HepG2 (cell line): ENCODE data around the gene TMX1. TPM values are rescaled to one million over a fixed set of nuclear protein-coding genes. Genes with fewer than 3 reads are reported as not detected.

ENCODE experiments used
- BCL3 ChIP-seq: sonication (generic); formaldehyde crosslinking; IDR thresholded peaks from 2 replicates; pipeline ENCODE4 v1.5.1; 2020; ENCODE audit warnings: mild to moderate bottlenecking, missing genetic modification reagents, moderate library complexity
- MXD1 ChIP-seq: sonication (generic); formaldehyde crosslinking; IDR thresholded peaks from 2 replicates; pipeline ENCODE4 v1.4.0; 2020; ENCODE audit warnings: mild to moderate bottlenecking, missing genetic modification reagents
- SAFB2 ChIP-seq: sonication (generic); formaldehyde crosslinking; IDR thresholded peaks from 2 replicates; pipeline ENCODE4 v1.5.1; 2020; ENCODE audit warnings: missing genetic modification reagents, low read depth, mild to moderate bottlenecking, borderline replicate concordance
- TARDBP ChIP-seq: sonication (generic); formaldehyde crosslinking; IDR thresholded peaks from 2 replicates; pipeline ENCODE4 v1.8.0; 2022; ENCODE audit warnings: mild to moderate bottlenecking, missing genetic modification reagents
- TBX2 ChIP-seq: sonication (generic); formaldehyde crosslinking; IDR thresholded peaks from 2 replicates; pipeline ENCODE4 v1.5.0; 2020; ENCODE audit warnings: missing genetic modification reagents, mild to moderate bottlenecking, borderline replicate concordance
- TFDP1 ChIP-seq: IDR thresholded peaks from 2 replicates; pipeline ENCODE4 v1.6.1; 2016; ENCODE audit warnings: missing compliant biosample characterization, missing genetic modification reagents, borderline replicate concordance
- ZNF407 ChIP-seq: sonication (generic); formaldehyde crosslinking; IDR thresholded peaks from one replicate; pipeline ENCODE4 v1.5.1; 2020; ENCODE audit warnings: mild to moderate bottlenecking, missing genetic modification reagents; ENCODE audit errors: not compliant biosample characterization
- ZNF547 ChIP-seq: sonication (generic); formaldehyde crosslinking; IDR thresholded peaks from 2 replicates; pipeline ENCODE4 v1.5.1; 2020; ENCODE audit warnings: mild to moderate bottlenecking, missing genetic modification reagents
- ZNF558 ChIP-seq: sonication (generic); formaldehyde crosslinking; IDR thresholded peaks from 2 replicates; pipeline ENCODE4 v1.9.0; 2022; ENCODE audit warnings: mild to moderate bottlenecking, missing genetic modification reagents, borderline replicate concordance
- ZNF709 ChIP-seq: sonication (generic); formaldehyde crosslinking; IDR thresholded peaks from 2 replicates; pipeline ENCODE4 v1.5.0; 2020; ENCODE audit warnings: mild to moderate bottlenecking, missing genetic modification reagents
- ZNF713 ChIP-seq: sonication (generic); formaldehyde crosslinking; IDR thresholded peaks from 2 replicates; pipeline ENCODE4 v1.4.0; 2020; ENCODE audit warnings: mild to moderate bottlenecking, missing genetic modification reagents
- ZNF740 ChIP-seq: sonication (generic); formaldehyde crosslinking; IDR thresholded peaks from 2 replicates; pipeline ENCODE4 v1.4.0; 2020; ENCODE audit warnings: missing genetic modification reagents
- ZNF749 ChIP-seq: sonication (generic); formaldehyde crosslinking; IDR thresholded peaks from 2 replicates; pipeline ENCODE4 v1.8.0; 2022; ENCODE audit warnings: mild to moderate bottlenecking, missing genetic modification reagents, moderate library complexity, borderline replicate concordance
- ZNF761 ChIP-seq: sonication (generic); formaldehyde crosslinking; conservative IDR thresholded peaks from 2 replicates; pipeline ENCODE4 v1.4.0; 2020; ENCODE audit warnings: mild to moderate bottlenecking, missing genetic modification reagents
- ZNF772 ChIP-seq: sonication (generic); formaldehyde crosslinking; IDR thresholded peaks from 2 replicates; pipeline ENCODE4 v1.5.0; 2020; ENCODE audit warnings: mild to moderate bottlenecking, missing genetic modification reagents
- ZNF788 ChIP-seq: sonication (generic); formaldehyde crosslinking; IDR thresholded peaks from 2 replicates; pipeline ENCODE4 v1.5.0; 2020; ENCODE audit warnings: mild to moderate bottlenecking, missing genetic modification reagents, borderline replicate concordance
- polyA plus RNA-seq, 8 experiments: library from polyadenylated mRNA; depleted of rRNA in 3 of 8; stranded (reverse) in 7 of 8; unstranded in 1 of 8; fragments of >200 nt; fragmentation: Illumina TruSeq in 4 of 8; extraction: Trizol in 4 of 8; gene quantifications; 2 replicates each; pipeline versions ENCODE4 v1.2.1 to v1.2.3, GENCODE V29; 2011 to 2016; ENCODE audit warnings: low read depth in 4 of 8, missing spikeins in 1 of 8, mixed read lengths in 1 of 8; ENCODE audit not compliant: insufficient read depth in 1 of 8
- total RNA-seq, 5 experiments: library from RNA; depleted of rRNA; stranded (reverse); fragments of >200 nt; fragmentation: Illumina TruSeq; extraction: Trizol; gene quantifications; 2 replicates each; pipeline ENCODE4 v1.2.3, GENCODE V29; 2016; ENCODE audit warnings: low read depth in 1 of 5

TMX1 gene
- total and polyA plus RNA-seq, 2 of the 13 experiments (the other 11 are each of a cell fraction or from before 2014, with no cell fraction given), result 23.0 to 56.8 TPM

GRCh38 chr14:51239813-51240803 lies at the start of gene TMX1 (continued):
- TF ChIP-seq MXD1 (peak; percentile 94), BCL3 (peak; percentile 63; the same call in 1 of the 2 replicates), ZNF788 (CRISPR knock-in tag) (peak; percentile 88; the same call in 1 of the 2 replicates), ZNF713 (CRISPR knock-in tag) (no peak), ZNF761 (CRISPR knock-in tag) (no peak), ZNF709 (CRISPR knock-in tag) (no peak), ZNF740 (CRISPR knock-in tag) (no peak), TBX2 (peak; percentile 85), TARDBP (peak; percentile 63; the same call in 1 of the 2 replicates), ZNF407 (CRISPR knock-in tag) (peak; percentile 91), ZNF772 (peak; percentile 53; the same call in 1 of the 2 replicates), ZNF547 (CRISPR knock-in tag) (peak; percentile 73; the same call in 1 of the 2 replicates), SAFB2 (CRISPR knock-in tag) (peak; percentile 92), ZNF749 (CRISPR knock-in tag) (no peak), TFDP1 (peak; percentile 79), ZNF558 (CRISPR knock-in tag) (peak; percentile 83; the same call in 1 of the 2 replicates)
